ENCODE measurements around the gene GPR78. TPM values are rescaled to one million over a fixed set of nuclear protein-coding genes. Genes with fewer than 3 reads are reported as not detected.

Gene GPR78
- total and polyA plus RNA-seq, 2 of the 4 experiments (the other 2 are of a cell fraction) = under 0.01 to 0.10 TPM

DNA sequence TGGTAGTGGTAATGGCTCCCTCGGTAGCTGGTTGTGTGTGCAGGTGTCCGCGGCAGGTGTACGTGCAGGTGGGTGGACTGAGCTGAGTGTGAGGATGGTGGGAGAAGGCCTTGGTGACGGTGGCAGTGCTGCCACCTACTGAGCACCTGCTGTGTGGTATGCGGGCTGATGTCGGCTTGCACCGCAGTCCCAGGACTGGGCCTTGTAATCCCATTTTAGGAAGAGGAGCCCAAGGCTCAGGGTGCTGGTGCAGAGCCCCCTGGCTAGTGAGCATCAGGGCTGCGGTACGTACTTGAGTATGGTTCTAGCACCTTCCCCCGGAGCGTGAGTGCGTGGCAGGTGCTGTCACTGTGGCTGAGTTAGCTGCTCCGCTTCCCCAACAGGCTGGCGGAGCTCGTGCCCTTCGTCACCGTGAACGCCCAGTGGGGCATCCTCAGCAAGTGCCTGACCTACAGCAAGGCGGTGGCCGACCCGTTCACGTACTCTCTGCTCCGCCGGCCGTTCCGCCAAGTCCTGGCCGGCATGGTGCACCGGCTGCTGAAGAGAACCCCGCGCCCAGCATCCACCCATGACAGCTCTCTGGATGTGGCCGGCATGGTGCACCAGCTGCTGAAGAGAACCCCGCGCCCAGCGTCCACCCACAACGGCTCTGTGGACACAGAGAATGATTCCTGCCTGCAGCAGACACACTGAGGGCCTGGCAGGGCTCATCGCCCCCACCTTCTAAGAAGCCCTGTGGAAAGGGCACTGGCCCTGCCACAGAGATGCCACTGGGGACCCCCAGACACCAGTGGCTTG, 6.7 kb downstream of the GPR78 start:
- no peak overlapping the region for H3K23ac ChIP-seq (ENCODE audit: low read depth, low read length)
- no peak overlapping the region for H3K27ac ChIP-seq (ENCODE audit: insufficient read depth, low read length)
- dilution Hi-C loops (cut with HindIII; ENCODE audit: low sequenced_read_pairs, unreplicated experiment) (no loop called here), intact Hi-C loops (cut with micrococcal nuclease) (no loop called here), in situ Hi-C loops (cut with MboI; ENCODE audit: low sequenced_read_pairs) (no loop called here)
- no peaks in the 10 kb centered on the region for H3K9me3 ChIP-seq (ENCODE audit: control insufficient read depth, insufficient read depth, low read length)
- H3K4me2 ChIP-seq (ENCODE audit: low read depth, low read length) = no peak overlapping the region
- H2BK5ac ChIP-seq (ENCODE audit: low read depth, low read length, poor library complexity, severe bottlenecking) = no peak overlapping the region
- ATAC-seq (ENCODE audit: low read depth) (no peak), DNase-seq (no peak)
- H2AFZ ChIP-seq (replicated peaks; ENCODE audit: low read length, poor library complexity) = no peak overlapping the region
- H3K4me1 ChIP-seq (ENCODE audit: control insufficient read depth, insufficient read depth, low read length) = peaks cover 2% of the 10 kb centered on the region; the same call in 1 of the 2 replicates
- H3K56ac ChIP-seq (ENCODE audit: extremely low read depth, insufficient read depth, low read length) = no peak overlapping the region
- no peak overlapping the region for H2AK9ac ChIP-seq (replicated peaks; ENCODE audit: low read depth, low read length, poor library complexity)
- no peak overlapping the region for H4K5ac ChIP-seq (ENCODE audit: low read depth, low read length)
- no peak overlapping the region for H3K14ac ChIP-seq (replicated peaks; ENCODE audit: low read depth, low read length)
- WGBS, 2 experiments (ENCODE audit: extremely low coverage in 2 of 2, insufficient read length in 1 of 2) = 80% methylated on average over 26 of the region's 37 CpGs; no CpG with 5 or more reads in 1 of the 2 experiments
- POLR2A ChIA-PET (ENCODE audit: unreplicated experiment) = no interaction called here
- H3K4ac ChIP-seq (ENCODE audit: low read depth, low read length) = no peak overlapping the region
- no peak overlapping the region for H3K4me3 ChIP-seq (ENCODE audit: insufficient read depth, low read depth, low read length)
- no peak overlapping the region for H3K9ac ChIP-seq (ENCODE audit: low read depth, low read length)
- H4K8ac ChIP-seq (ENCODE audit: low read depth in 2 of 2, low read length in 2 of 2) = no peak overlapping the region
- H4K91ac ChIP-seq (ENCODE audit: insufficient read depth, low read depth, low read length) = no peak overlapping the region
- no peak overlapping the region for H2BK15ac ChIP-seq (ENCODE audit: low read depth, low read length)
- no peaks in the 10 kb centered on the region for H3K79me1 ChIP-seq (ENCODE audit: low read depth in 1 of 2, low read length in 2 of 2)
- TF ChIP-seq MXI1 (IDR thresholded peaks at IDR 0.05; ENCODE audit: borderline replicate concordance, low read depth, low read length) (no peak), CHD1 (IDR thresholded peaks at IDR 0.05; ENCODE audit: low read depth, low read length) (no peak)
- no peak overlapping the region for H2AK5ac ChIP-seq (ENCODE audit: low read depth, low read length)
- H2BK120ac ChIP-seq (ENCODE audit: low read depth, low read length) = no peak overlapping the region
- no peaks in the 10 kb centered on the region for H3K9me1 ChIP-seq (ENCODE audit: insufficient read depth, low read length)
- no peak overlapping the region for H2BK20ac ChIP-seq (ENCODE audit: low read depth, low read length)
- CTCF ChIA-PET = no interaction called here
- no peaks in the 10 kb centered on the region for H3K36me3 ChIP-seq (ENCODE audit: control insufficient read depth, insufficient read depth, low read length)
- no TSS peak for BruUV-seq (replicated peaks)
- peaks cover 70% of the 10 kb centered on the region for H3K27me3 ChIP-seq (ENCODE audit: control insufficient read depth, insufficient read depth, low read length)
- H3K18ac ChIP-seq (ENCODE audit: low read depth, low read length) = no peak overlapping the region
- no peaks in the 10 kb centered on the region for H4K20me1 ChIP-seq (ENCODE audit: insufficient read depth, low read length)

All from IMR-90 (cell line).